Measurements from ENCODE around the gene TMEM161A. TPM values are rescaled to one million over a fixed set of nuclear protein-coding genes. Genes with fewer than 3 reads are reported as not detected.

The TMEM161A gene
- polyA plus RNA-seq, 1 donor from 2014 or later = 19.5 TPM

GRCh38 chr19:19077103-19077502, 61.2 kb downstream of the TMEM161A start:
- TF ChIP-seq REST (IDR thresholded peaks at IDR 0.05; ENCODE audit: borderline replicate concordance) (no peak), CTCF (IDR thresholded peaks at IDR 0.05; ENCODE audit: poor library complexity, severe bottlenecking) (no peak), EZH2 (IDR thresholded peaks at IDR 0.05; ENCODE audit: borderline replicate concordance, insufficient read depth, low read length, poor library complexity, severe bottlenecking) (no peak), MXI1 (conservative IDR thresholded peaks at IDR 0.05; ENCODE audit: poor library complexity, severe bottlenecking) (no peak), TAF1 (IDR thresholded peaks at IDR 0.05; ENCODE audit: low read depth) (no peak)
- no peaks in the 10 kb centered on the region for H3K9me2 ChIP-seq (ENCODE audit: insufficient read depth, low read length)
- no peaks in the 10 kb centered on the region for H3F3A ChIP-seq (ENCODE audit: insufficient read depth, low read length, poor library complexity, severe bottlenecking)
- H3K36me3 ChIP-seq (ENCODE audit: insufficient read depth, low read length) = no peaks in the 10 kb centered on the region
- H3K9me3 ChIP-seq (ENCODE audit: low read length) = no peaks in the 10 kb centered on the region
- no peaks in the 10 kb centered on the region for H3K79me2 ChIP-seq (replicated peaks; ENCODE audit: insufficient read depth, low read length)
- H3K4me2 ChIP-seq (ENCODE audit: low read length) = no peak overlapping the region
- no peak overlapping the region for H2AFZ ChIP-seq (ENCODE audit: low read depth, low read length)
- H3K27me3 ChIP-seq (ENCODE audit: insufficient read depth, low read depth, low read length) = no peaks in the 10 kb centered on the region
- H3K4me3 ChIP-seq (ENCODE audit: low read length) = no peak overlapping the region
- H3K27ac ChIP-seq (ENCODE audit: low read length) = no peak overlapping the region
- no peaks in the 10 kb centered on the region for H4K20me1 ChIP-seq (ENCODE audit: insufficient read depth)
- H3K9ac ChIP-seq (ENCODE audit: low read length) = no peak overlapping the region

- no peaks in the 10 kb centered on the region for H3K27me3 ChIP-seq (ENCODE audit: insufficient read depth, low read depth, low read length)
- no peak overlapping the region for H2AFZ ChIP-seq (ENCODE audit: low read depth, low read length)
- H4K20me1 ChIP-seq (ENCODE audit: insufficient read depth) = no peaks in the 10 kb centered on the region
- H3K27ac ChIP-seq (ENCODE audit: low read length) = no peak overlapping the region
- TF ChIP-seq CTCF (IDR thresholded peaks at IDR 0.05; ENCODE audit: poor library complexity, severe bottlenecking) (no peak), TAF1 (IDR thresholded peaks at IDR 0.05; ENCODE audit: low read depth) (no peak), RAD21 (conservative IDR thresholded peaks at IDR 0.05) (no peak), REST (IDR thresholded peaks at IDR 0.05; ENCODE audit: borderline replicate concordance) (no peak), EZH2 (IDR thresholded peaks at IDR 0.05; ENCODE audit: borderline replicate concordance, insufficient read depth, low read length, poor library complexity, severe bottlenecking) (no peak), POLR2AphosphoS5 (IDR thresholded peaks at IDR 0.05) (no peak), SMC3 (conservative IDR thresholded peaks at IDR 0.05; ENCODE audit: poor library complexity) (no peak), MXI1 (conservative IDR thresholded peaks at IDR 0.05; ENCODE audit: poor library complexity, severe bottlenecking) (no peak), EP300 (conservative IDR thresholded peaks at IDR 0.05; ENCODE audit: poor library complexity, severe bottlenecking) (no peak)
- no peak overlapping the region for H3K9ac ChIP-seq (ENCODE audit: low read length)
- no peaks in the 10 kb centered on the region for H3K9me3 ChIP-seq (ENCODE audit: low read length)
- no peak overlapping the region for H3K4me2 ChIP-seq (ENCODE audit: low read length)
- no peak overlapping the region for H3K4me3 ChIP-seq (ENCODE audit: low read length)
- no peaks in the 10 kb centered on the region for H3K9me2 ChIP-seq (ENCODE audit: insufficient read depth, low read length)
- H3F3A ChIP-seq (ENCODE audit: insufficient read depth, low read length, poor library complexity, severe bottlenecking) = no peaks in the 10 kb centered on the region
- H3K36me3 ChIP-seq (ENCODE audit: insufficient read depth, low read length) = no peaks in the 10 kb centered on the region
- no peaks in the 10 kb centered on the region for H3K79me2 ChIP-seq (replicated peaks; ENCODE audit: insufficient read depth, low read length)
Observed at GRCh38 chr19:19076476-19076875, 61.8 kb downstream of the TMEM161A start.

All from neural cell (in vitro differentiated cells).